Measurements from ENCODE around the gene ARRB2. TPM values are rescaled to one million over a fixed set of nuclear protein-coding genes. Genes with fewer than 3 reads are reported as not detected.

Gene ARRB2
- polyA plus RNA-seq, 1 experiment = 10.7 TPM

GRCh38 chr17:4743898-4744297, 33.5 kb downstream of the ARRB2 start:
- H3K27me3 ChIP-seq (ENCODE audit: control insufficient read depth, insufficient read depth, low read length) = peaks cover 24% of the 10 kb centered on the region
- POLR2A ChIA-PET = no interaction called here
- H3K36me3 ChIP-seq (ENCODE audit: control insufficient read depth, insufficient read depth, low read length) = no peaks in the 10 kb centered on the region
- no peak for DNase-seq (ENCODE audit: low read depth)
- TF ChIP-seq, protein P1, sequence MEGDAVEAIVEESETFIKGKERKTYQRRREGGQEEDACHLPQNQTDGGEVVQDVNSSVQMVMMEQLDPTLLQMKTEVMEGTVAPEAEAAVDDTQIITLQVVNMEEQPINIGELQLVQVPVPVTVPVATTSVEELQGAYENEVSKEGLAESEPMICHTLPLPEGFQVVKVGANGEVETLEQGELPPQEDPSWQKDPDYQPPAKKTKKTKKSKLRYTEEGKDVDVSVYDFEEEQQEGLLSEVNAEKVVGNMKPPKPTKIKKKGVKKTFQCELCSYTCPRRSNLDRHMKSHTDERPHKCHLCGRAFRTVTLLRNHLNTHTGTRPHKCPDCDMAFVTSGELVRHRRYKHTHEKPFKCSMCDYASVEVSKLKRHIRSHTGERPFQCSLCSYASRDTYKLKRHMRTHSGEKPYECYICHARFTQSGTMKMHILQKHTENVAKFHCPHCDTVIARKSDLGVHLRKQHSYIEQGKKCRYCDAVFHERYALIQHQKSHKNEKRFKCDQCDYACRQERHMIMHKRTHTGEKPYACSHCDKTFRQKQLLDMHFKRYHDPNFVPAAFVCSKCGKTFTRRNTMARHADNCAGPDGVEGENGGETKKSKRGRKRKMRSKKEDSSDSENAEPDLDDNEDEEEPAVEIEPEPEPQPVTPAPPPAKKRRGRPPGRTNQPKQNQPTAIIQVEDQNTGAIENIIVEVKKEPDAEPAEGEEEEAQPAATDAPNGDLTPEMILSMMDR (IDR thresholded peaks at IDR 0.05; ENCODE audit: insufficient read depth, low read depth, low read length) = no peak
- CTCF ChIA-PET = interaction anchor here (0.7 to 1.5 kb wide), 4 partner anchors 25 to 146 kb away, joined by 3 read pairs; partner anchors contain the start of gene VMO1
- H3K4me3 ChIP-seq (ENCODE audit: low read depth, low read length) = no peak overlapping the region

DNA sequence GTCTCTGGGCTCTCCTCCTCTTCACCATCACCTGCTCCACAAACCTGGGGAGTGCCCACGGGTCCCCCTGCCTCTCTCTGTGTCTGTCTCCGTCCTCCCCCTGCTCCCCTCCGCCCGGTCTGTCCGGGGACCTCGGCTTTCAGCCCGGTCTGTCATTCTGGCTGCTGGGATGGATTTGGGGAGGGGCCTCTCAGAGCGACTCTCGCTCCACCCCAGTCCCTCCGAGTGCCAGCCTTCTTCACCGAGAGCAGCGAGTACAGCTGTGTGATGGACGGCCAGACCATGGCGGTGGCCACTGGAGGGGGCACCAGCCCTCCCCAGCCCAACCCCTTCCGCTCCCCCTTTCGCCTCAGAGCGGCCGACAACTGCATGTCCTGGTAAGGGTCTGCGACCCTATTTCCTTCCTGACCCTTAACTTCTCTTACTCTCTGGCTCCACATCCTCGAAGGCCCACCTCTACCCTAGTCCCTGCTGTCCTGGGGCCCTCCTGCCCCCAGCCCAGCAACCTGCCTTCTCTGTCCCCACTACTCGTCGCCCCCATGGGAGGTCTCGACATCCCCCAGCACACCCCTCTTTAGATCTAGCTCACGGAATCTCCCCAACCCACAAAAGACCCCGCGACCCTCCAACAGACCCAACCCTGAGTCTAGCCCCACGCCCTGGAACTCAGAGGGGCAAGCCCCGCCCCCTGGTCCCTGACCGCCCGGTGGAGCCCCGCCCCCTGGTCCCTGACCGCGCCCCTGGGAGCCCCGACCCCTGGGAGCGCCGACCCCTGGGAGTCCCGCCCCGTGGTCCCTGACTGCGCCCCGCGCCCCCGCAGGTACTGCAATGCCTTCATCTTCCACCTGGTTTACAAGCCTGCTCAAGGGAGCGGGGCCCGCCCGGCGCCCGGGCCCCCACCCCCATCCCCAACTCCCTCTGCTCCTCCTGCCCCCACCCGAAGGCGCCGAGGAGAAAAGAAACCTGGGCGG, 34.9 kb downstream of the ARRB2 start:
- TF ChIP-seq, protein P1 (IDR thresholded peaks at IDR 0.05; ENCODE audit: insufficient read depth, low read depth, low read length) = no peak; the same call in 1 of the 2 replicates
- DNase-seq (ENCODE audit: low read depth) = no peak
- ChIA-PET POLR2A (no interaction called here), CTCF (interaction anchor here (1.5 kb wide), 1 partner anchor 41 kb away, joined by 3 read pairs; the partner anchor contains the start of gene VMO1)
- peaks cover 20% of the 10 kb centered on the region for H3K27me3 ChIP-seq (ENCODE audit: control insufficient read depth, insufficient read depth, low read length)
- H3K36me3 ChIP-seq (ENCODE audit: control insufficient read depth, insufficient read depth, low read length) = no peaks in the 10 kb centered on the region
- no peak overlapping the region for H3K4me3 ChIP-seq (ENCODE audit: low read depth, low read length)

- TF ChIP-seq, protein P1 (IDR thresholded peaks at IDR 0.05; ENCODE audit: insufficient read depth, low read depth, low read length) = no peak
- H3K4me3 ChIP-seq (ENCODE audit: low read depth, low read length) = no peak overlapping the region
- no peaks in the 10 kb centered on the region for H3K36me3 ChIP-seq (ENCODE audit: control insufficient read depth, insufficient read depth, low read length)
- no peak for DNase-seq (ENCODE audit: low read depth)
- CTCF ChIA-PET = interaction anchor here (0.8 to 2.1 kb wide), 2 partner anchors 42 to 161 kb away, joined by 3 to 4 read pairs; no protein-coding TSS in a partner anchor
- H3K27me3 ChIP-seq (ENCODE audit: control insufficient read depth, insufficient read depth, low read length) = peaks cover 17% of the 10 kb centered on the region
- POLR2A ChIA-PET = no interaction called here
Observed at GRCh38 chr17:4747847-4748246, 37.4 kb downstream of the ARRB2 start.

GRCh38 chr17:4748686-4749085, 38.3 kb downstream of the ARRB2 start:
- no peak overlapping the region for H3K4me3 ChIP-seq (ENCODE audit: low read depth, low read length)
- peaks cover 17% of the 10 kb centered on the region for H3K27me3 ChIP-seq (ENCODE audit: control insufficient read depth, insufficient read depth, low read length)
- DNase-seq (ENCODE audit: low read depth) = no peak
- H3K36me3 ChIP-seq (ENCODE audit: control insufficient read depth, insufficient read depth, low read length) = no peaks in the 10 kb centered on the region
- ChIA-PET CTCF (interaction anchor here (2.1 kb wide), 1 partner anchor 42 kb away, joined by 4 read pairs; no protein-coding TSS in a partner anchor), POLR2A (no interaction called here)
- TF ChIP-seq, protein P1 (IDR thresholded peaks at IDR 0.05; ENCODE audit: insufficient read depth, low read depth, low read length) = no peak

- TF ChIP-seq, protein P1 (IDR thresholded peaks at IDR 0.05; ENCODE audit: insufficient read depth, low read depth, low read length) = no peak
- Histone ChIP-seq H3K36me3 (ENCODE audit: control insufficient read depth, insufficient read depth, low read length) (no peaks in the 10 kb centered on the region), H3K4me3 (ENCODE audit: low read depth, low read length) (no peak overlapping the region), H3K27me3 (ENCODE audit: control insufficient read depth, insufficient read depth, low read length) (peaks cover 13% of the 10 kb centered on the region)
- ChIA-PET CTCF (no interaction called here), POLR2A (no interaction called here)
- no peak for DNase-seq (ENCODE audit: low read depth)
Observed at GRCh38 chr17:4750606-4751005, 40.2 kb downstream of the ARRB2 start.

Data from BJ (cell line).